H1 (cell line): Measurements from ENCODE around the gene AHRR. TPM values are rescaled to one million over a fixed set of nuclear protein-coding genes. Genes with fewer than 3 reads are reported as not detected.

Experiments
- CTCF ChIA-PET: fragments of 300-600 bp; sonication (Branson Sonifier 250); formaldehyde crosslinking; loops from one replicate; lab custom pipeline; 2021; ENCODE audit not compliant: partially characterized antibody; lab: Charles Lee
- POLR2A ChIA-PET: fragments of 300-600 bp; sonication (Branson Sonifier 250); formaldehyde crosslinking; loops from one replicate; lab custom pipeline; 2021; ENCODE audit warnings: inconsistent platforms; ENCODE audit not compliant: partially characterized antibody; lab: Charles Lee
- DNase-seq, 2 experiments: peaks; one replicate each; pipeline versions ENCODE4 v3.0.0 to v3.0.0-alpha.2; 2010 to 2022; ENCODE audit warnings: low spot score in 2 of 2, low read depth in 1 of 2, mixed read lengths in 1 of 2
- FAIRE-seq: peaks from 2 replicates; lab custom pipeline; 2011; peaks lifted over from hg19 to GRCh38; lab: Jason Lieb, UNC
- H2AFZ ChIP-seq: 2 replicates; pipeline ENCODE4 v1.8.1; 2012; ENCODE audit warnings: low read length, inconsistent platforms
- H2AK5ac ChIP-seq: 2 replicates; pipeline ENCODE4 v1.6.1; 2013; ENCODE audit warnings: low read depth, low read length
- H2BK120ac ChIP-seq: replicated peaks from 2 replicates; pipeline ENCODE3; 2013; ENCODE audit warnings: low read depth, low read length, inconsistent platforms
- H2BK12ac ChIP-seq: 2 replicates; pipeline ENCODE4 v1.6.1; 2013; ENCODE audit warnings: low read depth, low read length
- H2BK15ac ChIP-seq: 2 replicates; pipeline ENCODE4 v1.6.1; 2013; ENCODE audit warnings: low read length
- H2BK20ac ChIP-seq: 2 replicates; pipeline ENCODE4 v1.6.1; 2013; ENCODE audit warnings: low read length
- H2BK5ac ChIP-seq: 2 replicates; pipeline ENCODE4 v1.6.1; 2013; ENCODE audit warnings: low read depth, low read length
- H3K14ac ChIP-seq: 2 replicates; pipeline ENCODE4 v1.6.1; 2013; ENCODE audit warnings: inconsistent platforms; ENCODE audit not compliant: insufficient read length
- H3K18ac ChIP-seq: 2 replicates; pipeline ENCODE4 v1.6.1; 2013; ENCODE audit warnings: low read length; ENCODE audit errors: extremely low read depth
- H3K23ac ChIP-seq: 2 replicates; pipeline ENCODE4 v1.6.1; 2013; ENCODE audit warnings: inconsistent platforms; ENCODE audit not compliant: insufficient read length
- H3K23me2 ChIP-seq: 2 replicates; pipeline ENCODE4 v1.6.1; 2013; ENCODE audit warnings: low read depth, low read length
- H3K27ac ChIP-seq: 2 replicates; pipeline ENCODE4 v1.6.1; 2011; ENCODE audit warnings: low read depth, low read length, inconsistent platforms
- H3K27me3 ChIP-seq, 4 experiments: replicated peaks in 1 of 4; 1 replicate in 1 of 4; 2 replicates in 3 of 4; pipeline versions ENCODE4 v1.6.1 to v1.8.1; 2011 to 2013; ENCODE audit warnings: low read length in 3 of 4, mild to moderate bottlenecking in 3 of 4, inconsistent platforms in 2 of 4, mixed read lengths in 2 of 4, moderate library complexity in 1 of 4; ENCODE audit not compliant: control insufficient read depth in 3 of 4, insufficient read depth in 3 of 4; ENCODE audit errors: extremely low read depth in 1 of 4
- H3K36me3 ChIP-seq, 4 experiments: 2 replicates each; pipeline versions ENCODE4 v1.6.1 to v1.8.1; 2011 to 2013; ENCODE audit warnings: mild to moderate bottlenecking in 4 of 4, low read length in 3 of 4, moderate library complexity in 2 of 4, control low read depth in 1 of 4, inconsistent platforms in 1 of 4; ENCODE audit not compliant: insufficient read depth in 4 of 4, control insufficient read depth in 2 of 4
- H3K4ac ChIP-seq: replicated peaks from 2 replicates; pipeline ENCODE3; 2013; ENCODE audit warnings: low read length, low read depth, mixed read lengths, inconsistent platforms; ENCODE audit not compliant: insufficient read length
- H3K4me1 ChIP-seq, 4 experiments: replicated peaks in 1 of 4; 1 replicate in 1 of 4; 2 replicates in 3 of 4; pipeline versions ENCODE4 v1.6.1 to v1.8.1; 2011 to 2013; ENCODE audit warnings: low read length in 3 of 4, inconsistent platforms in 2 of 4, mixed read lengths in 1 of 4; ENCODE audit not compliant: insufficient read depth in 4 of 4, control insufficient read depth in 3 of 4
- H3K4me2 ChIP-seq, 2 experiments: 2 replicates each; pipeline versions ENCODE4 v1.6.1 to v1.8.1; 2011 to 2013; ENCODE audit warnings: low read depth in 2 of 2, low read length in 2 of 2, control low read depth in 1 of 2, inconsistent platforms in 1 of 2, mild to moderate bottlenecking in 1 of 2; ENCODE audit not compliant: insufficient read depth in 1 of 2
- H3K4me3 ChIP-seq, 4 experiments: fragments of 200-600, 300-600 bp in 1 of 4; sonication (generic), shearing (Covaris generic), sonication (Bioruptor Twin) in 1 of 4; 2 replicates each; pipeline versions ENCODE4 v1.5.1 to v1.8.1; 2011 to 2016; ENCODE audit warnings: low read length in 4 of 4, low read depth in 3 of 4, control low read depth in 2 of 4, inconsistent platforms in 2 of 4, mild to moderate bottlenecking in 2 of 4, mixed read lengths in 1 of 4, moderate library complexity in 1 of 4; ENCODE audit not compliant: insufficient read depth in 2 of 4; ENCODE audit errors: extremely low read depth in 1 of 4
- H3K56ac ChIP-seq: replicated peaks from 2 replicates; pipeline ENCODE3; 2013; ENCODE audit warnings: low read depth, mild to moderate bottlenecking, mixed read lengths, low read length, inconsistent platforms; ENCODE audit not compliant: insufficient read length
- H3K79me1 ChIP-seq: 2 replicates; pipeline ENCODE4 v1.6.1; 2013; ENCODE audit warnings: low read depth, low read length, control low read depth
- H3K79me2 ChIP-seq, 2 experiments: 2 replicates each; pipeline versions ENCODE4 v1.6.1 to v1.8.1; 2012 to 2013; ENCODE audit warnings: low read length in 2 of 2, mild to moderate bottlenecking in 2 of 2, inconsistent platforms in 1 of 2; ENCODE audit not compliant: insufficient read depth in 2 of 2, control insufficient read depth in 1 of 2
- H3K9ac ChIP-seq, 4 experiments: replicated peaks in 1 of 4; 1 replicate in 1 of 4; 2 replicates in 3 of 4; pipeline versions ENCODE4 v1.6.1 to v1.8.1; 2011 to 2013; ENCODE audit warnings: low read depth in 3 of 4, low read length in 3 of 4, control low read depth in 2 of 4, mild to moderate bottlenecking in 2 of 4, moderate library complexity in 2 of 4, inconsistent platforms in 1 of 4; ENCODE audit errors: extremely low read depth in 1 of 4
- H3K9me3 ChIP-seq, 2 experiments: 2 replicates each; pipeline versions ENCODE4 v1.6.1 to v1.8.1; 2012 to 2013; ENCODE audit warnings: mild to moderate bottlenecking in 2 of 2, moderate library complexity in 2 of 2, control low read depth in 1 of 2, inconsistent platforms in 1 of 2, low read depth in 1 of 2, low read length in 1 of 2, mixed read lengths in 1 of 2; ENCODE audit not compliant: insufficient read depth in 2 of 2
- H4K20me1 ChIP-seq, 2 experiments: replicated peaks in 1 of 2; 2 replicates each; pipeline versions ENCODE3 to v1.8.1; 2011 to 2013; ENCODE audit warnings: inconsistent platforms in 2 of 2, low read length in 2 of 2, mild to moderate bottlenecking in 1 of 2; ENCODE audit not compliant: insufficient read depth in 2 of 2, control insufficient read depth in 1 of 2
- H4K5ac ChIP-seq: 2 replicates; pipeline ENCODE4 v1.6.1; 2013; ENCODE audit warnings: low read length, low read depth, mixed read lengths, inconsistent platforms; ENCODE audit not compliant: insufficient read length
- H4K8ac ChIP-seq: 2 replicates; pipeline ENCODE4 v1.8.0; 2013; ENCODE audit warnings: mild to moderate bottlenecking, moderate library complexity, low read length, inconsistent platforms; ENCODE audit not compliant: insufficient read depth; ENCODE audit errors: extremely low read depth
- H4K91ac ChIP-seq: replicated peaks from 2 replicates; pipeline ENCODE3; 2013; ENCODE audit warnings: low read length, mixed read lengths, inconsistent platforms; ENCODE audit not compliant: insufficient read length
- ASH2L ChIP-seq: fragments of 200-600, 300-600 bp; sonication (generic); IDR thresholded peaks from one replicate; pipeline ENCODE4 v1.7.1; 2017; ENCODE audit warnings: low read length
- EZH2 ChIP-seq: fragments of 200-600 bp; sonication (generic); IDR thresholded peaks from 2 replicates; pipeline ENCODE4 v1.7.1; 2012; ENCODE audit warnings: low read depth, mild to moderate bottlenecking, moderate library complexity, low read length, inconsistent platforms; ENCODE audit not compliant: severe bottlenecking
- GABPA ChIP-seq: IDR thresholded peaks from 2 replicates; pipeline ENCODE4 v1.6.1; 2011; ENCODE audit warnings: mild to moderate bottlenecking, low read length, moderate library complexity, borderline replicate concordance; ENCODE audit not compliant: insufficient read depth
- PHF8 ChIP-seq: fragments of 200-600 bp; sonication (generic); conservative IDR thresholded peaks from 2 replicates; pipeline ENCODE4 v1.7.1; 2012; ENCODE audit warnings: low read depth, mild to moderate bottlenecking, inconsistent platforms, low read length, moderate library complexity
- POLR2A ChIP-seq, 2 experiments: IDR thresholded peaks; 1 replicate in 1 of 2; 2 replicates in 1 of 2; pipeline ENCODE4 v1.6.1; 2011; ENCODE audit warnings: low read depth in 2 of 2, low read length in 2 of 2, mild to moderate bottlenecking in 2 of 2; ENCODE audit errors: control extremely low read depth in 1 of 2
- RBBP5 ChIP-seq: IDR thresholded peaks from 2 replicates; pipeline ENCODE4 v1.7.1; 2012; ENCODE audit warnings: low read depth, mild to moderate bottlenecking, inconsistent platforms, low read length, moderate library complexity, borderline replicate concordance
- SIN3A ChIP-seq, 2 experiments: IDR thresholded peaks in 1 of 2; conservative IDR thresholded peaks in 1 of 2; 2 replicates each; pipeline ENCODE4 v1.6.1; 2011 to 2012; ENCODE audit warnings: low read length in 2 of 2, improper control_type of control experiment in 1 of 2, low read depth in 1 of 2, mild to moderate bottlenecking in 1 of 2
- SP4 ChIP-seq: IDR thresholded peaks from 2 replicates; pipeline ENCODE4 v1.6.1; 2012; ENCODE audit warnings: low read length, inconsistent platforms
- SUZ12 ChIP-seq: fragments of 200-600 bp; sonication (generic); IDR thresholded peaks from 2 replicates; pipeline ENCODE4 v1.6.1; 2012; ENCODE audit warnings: mild to moderate bottlenecking, inconsistent platforms, low read length, moderate library complexity, mixed read lengths
- WGBS, 2 experiments: shearing (Covaris generic) in 1 of 2; methylation state at CpG; one replicate each; pipeline versions ENCODE4 v1.1.6 to v1.1.7; 2013 to 2015; ENCODE audit warnings: low lambda C conversion rate in 2 of 2, mixed read lengths in 2 of 2, inconsistent platforms in 1 of 2, low coverage in 1 of 2, missing lambda C conversion rate in 1 of 2; ENCODE audit not compliant: insufficient replicate concordance in 2 of 2, insufficient coverage in 1 of 2, insufficient read length in 1 of 2; ENCODE audit errors: extremely low coverage in 1 of 2, missing lambda C conversion rate in 1 of 2; 5-methylcytosine and 5-hydroxymethylcytosine counted together
- polyA plus RNA-seq, 7 experiments: library from polyadenylated mRNA; depleted of rRNA in 3 of 7; stranded (reverse) in 5 of 7; unstranded in 2 of 7; fragments of >200 nt in 5 of 7; fragments of 200-250 nt in 2 of 7; gene quantifications; 1 replicate in 5 of 7; 2 replicates in 1 of 7; 4 replicates in 1 of 7; pipeline versions ENCODE4 v1.2.1 to v1.2.3, GENCODE V29; 2011 to 2013; ENCODE audit warnings: missing spikeins in 2 of 7, mixed read lengths in 2 of 7
- total RNA-seq: library from RNA; stranded (reverse); fragmentation: NEBNext Ultra II Directional; extraction: Animal tissue kit (Norgen Biotek cat#: 25700); gene quantifications from 2 replicates; pipeline ENCODE4 v1.2.1, GENCODE V29; 2021

The AHRR gene
- total and polyA plus RNA-seq, 2 of the 8 experiments (the other 6 are each of a cell fraction or from before 2014, with no cell fraction given): 0.41 to 0.80 TPM

- Histone ChIP-seq H3K4me1 (peaks cover 0 to 12% (median 8%) of the 10 kb centered on the region in 4 experiments; a peak in 5 of 7 replicates), H2BK12ac (no peak within 1 kb of the TSS), H3K79me1 (peaks cover 9% of the 10 kb centered on the region; the same call in 1 of the 2 replicates), H3K36me3 (peaks cover 3 to 7% (median 4%) of the 10 kb centered on the region in 4 experiments; a peak in 7 of 8 replicates), H3K27ac (no peak within 1 kb of the TSS; the same call in 1 of the 2 replicates), H2BK20ac (no peak within 1 kb of the TSS), H3K4me2 (peak within 1 kb of the TSS; percentile 77 to 100), H3K79me2 (peaks cover 0 to 8% of the 10 kb centered on the region in 2 experiments; a peak in 1 of 4 replicates), H3K9ac (peak within 1 kb of the TSS; percentile 51 to 76 (median 73)), H2BK15ac (no peak within 1 kb of the TSS), H3K9me3 (no peaks in the 10 kb centered on the region), H2AFZ (0 out of 2 replicates have a peak within 1 kb of the TSS, but pooled peaks have one; percentile 84), H4K91ac (no peak within 1 kb of the TSS), H2AK5ac (no peak within 1 kb of the TSS), H4K5ac (peak within 1 kb of the TSS; percentile 54), H3K56ac (no peak within 1 kb of the TSS), H2BK120ac (no peak within 1 kb of the TSS), H3K4ac (peak within 1 kb of the TSS; percentile 93), H3K23ac (no peak within 1 kb of the TSS), H3K14ac (peak within 1 kb of the TSS; percentile 79), H3K4me3 (peak within 1 kb of the TSS; percentile 90 to 95 (median 92)), H3K18ac (peak within 1 kb of the TSS; percentile 48; the same call in 1 of the 2 replicates), H4K20me1 (peaks cover 2 to 10% of the 10 kb centered on the region in 2 experiments), H2BK5ac (no peak within 1 kb of the TSS), H3K27me3 (peaks cover 0 to 4% (median 0%) of the 10 kb centered on the region in 4 experiments; a peak in 2 of 7 replicates), H4K8ac (peak within 1 kb of the TSS; percentile 92), H3K23me2 (peaks cover 13% of the 10 kb centered on the region; the same call in 1 of the 2 replicates)
- CTCF ChIA-PET: interaction anchor here (0.6 to 1.1 kb wide), 2 partner anchors 11 to 31 kb away, joined by 3 to 5 read pairs; no protein-coding TSS in a partner anchor
- WGBS, 2 experiments: 33% methylated on average over 30 of the region's 73 CpGs; no CpG with 5 or more reads in 1 of the 2 experiments
- peak in 1 of 2 experiments; percentile 81 for DNase-seq
- no peak for FAIRE-seq
- POLR2A ChIA-PET: interaction anchor here (0.5 kb wide), 1 partner anchor 39 kb away, joined by 3 read pairs; no protein-coding TSS in a partner anchor
- TF ChIP-seq EZH2 (no peak), ASH2L (peak; percentile 60), PHF8 (peak; percentile 83), SIN3A (conservative IDR thresholded peaks at IDR 0.05 in 1 of 2, IDR thresholded peaks at IDR 0.05 in 1 of 2; ENCODE audit: low read depth in 1 of 2, low read length in 2 of 2) (peak in 1 of 2 experiments; percentile 40; a peak in 1 of 4 replicates), RBBP5 (0 out of 2 replicates have a peak, but pooled peaks have one; percentile 61), SP4 (no peak), GABPA (peak; percentile 98), SUZ12 (no peak), POLR2A (IDR thresholded peaks at IDR 0.05; ENCODE audit: control extremely low read depth in 1 of 2, low read depth in 2 of 2, low read length in 2 of 2) (peak in 1 of 2 experiments; percentile 57; a peak in 1 of 3 replicates)
Measured at GRCh38 chr5:442335-443238, 121.1 kb downstream of the AHRR start, which contains the start of gene EXOC3. Gene EXOC3, plus strand, starts transcription at chr5:443176. Its CDS starts 3,030 bp downstream, at chr5:446206.
